Measurements from ENCODE around the gene CAMSAP1. TPM values are rescaled to one million over a fixed set of nuclear protein-coding genes. Genes with fewer than 3 reads are reported as not detected.

CAMSAP1 gene
- total and polyA plus RNA-seq, 10 of the 15 experiments (the other 5 are each of a cell fraction or from before 2014, with no cell fraction given): 1.4 to 24.7 (median 8.0) TPM

DNA sequence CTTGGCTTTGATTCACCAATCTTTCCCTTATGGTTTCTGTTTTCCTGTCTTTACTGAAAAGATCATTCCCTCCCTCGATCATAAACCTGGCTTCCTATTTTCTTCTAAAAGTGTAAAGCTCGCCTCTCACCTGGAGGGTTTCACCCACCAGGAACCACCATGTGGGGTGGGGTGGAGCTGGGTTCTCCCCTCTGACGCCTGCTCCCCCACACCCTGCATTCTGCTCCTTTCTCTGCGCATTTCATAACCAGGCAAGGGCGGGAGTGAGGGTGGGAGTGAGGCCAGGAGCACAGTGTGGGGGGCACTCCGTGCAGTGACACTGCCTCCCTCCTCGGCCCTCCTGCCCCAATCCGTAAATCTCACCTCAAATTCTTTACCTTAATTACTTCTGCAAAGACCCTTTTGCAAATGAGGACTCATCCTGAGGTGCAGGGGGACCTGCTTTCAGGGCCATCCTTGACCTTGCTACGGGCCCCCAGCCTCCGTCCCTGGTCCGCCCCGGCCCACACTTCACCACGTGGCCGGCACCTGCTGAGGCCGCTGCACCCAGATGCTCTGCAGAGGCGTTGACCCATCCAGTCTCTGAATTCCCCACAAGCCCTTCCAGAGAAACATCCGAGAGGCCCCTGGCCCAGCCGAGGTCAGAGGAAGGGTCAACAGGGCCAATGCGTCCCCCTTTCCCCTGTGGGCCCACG lies 146.0 kb downstream of the CAMSAP1 start (continued):
- TF ChIP-seq, protein P1, sequence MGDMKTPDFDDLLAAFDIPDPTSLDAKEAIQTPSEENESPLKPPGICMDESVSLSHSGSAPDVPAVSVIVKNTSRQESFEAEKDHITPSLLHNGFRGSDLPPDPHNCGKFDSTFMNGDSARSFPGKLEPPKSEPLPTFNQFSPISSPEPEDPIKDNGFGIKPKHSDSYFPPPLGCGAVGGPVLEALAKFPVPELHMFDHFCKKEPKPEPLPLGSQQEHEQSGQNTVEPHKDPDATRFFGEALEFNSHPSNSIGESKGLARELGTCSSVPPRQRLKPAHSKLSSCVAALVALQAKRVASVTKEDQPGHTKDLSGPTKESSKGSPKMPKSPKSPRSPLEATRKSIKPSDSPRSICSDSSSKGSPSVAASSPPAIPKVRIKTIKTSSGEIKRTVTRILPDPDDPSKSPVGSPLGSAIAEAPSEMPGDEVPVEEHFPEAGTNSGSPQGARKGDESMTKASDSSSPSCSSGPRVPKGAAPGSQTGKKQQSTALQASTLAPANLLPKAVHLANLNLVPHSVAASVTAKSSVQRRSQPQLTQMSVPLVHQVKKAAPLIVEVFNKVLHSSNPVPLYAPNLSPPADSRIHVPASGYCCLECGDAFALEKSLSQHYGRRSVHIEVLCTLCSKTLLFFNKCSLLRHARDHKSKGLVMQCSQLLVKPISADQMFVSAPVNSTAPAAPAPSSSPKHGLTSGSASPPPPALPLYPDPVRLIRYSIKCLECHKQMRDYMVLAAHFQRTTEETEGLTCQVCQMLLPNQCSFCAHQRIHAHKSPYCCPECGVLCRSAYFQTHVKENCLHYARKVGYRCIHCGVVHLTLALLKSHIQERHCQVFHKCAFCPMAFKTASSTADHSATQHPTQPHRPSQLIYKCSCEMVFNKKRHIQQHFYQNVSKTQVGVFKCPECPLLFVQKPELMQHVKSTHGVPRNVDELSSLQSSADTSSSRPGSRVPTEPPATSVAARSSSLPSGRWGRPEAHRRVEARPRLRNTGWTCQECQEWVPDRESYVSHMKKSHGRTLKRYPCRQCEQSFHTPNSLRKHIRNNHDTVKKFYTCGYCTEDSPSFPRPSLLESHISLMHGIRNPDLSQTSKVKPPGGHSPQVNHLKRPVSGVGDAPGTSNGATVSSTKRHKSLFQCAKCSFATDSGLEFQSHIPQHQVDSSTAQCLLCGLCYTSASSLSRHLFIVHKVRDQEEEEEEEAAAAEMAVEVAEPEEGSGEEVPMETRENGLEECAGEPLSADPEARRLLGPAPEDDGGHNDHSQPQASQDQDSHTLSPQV (IDR thresholded peaks at IDR 0.05): no peak
- TF ChIP-seq SRF (IDR thresholded peaks at IDR 0.05; ENCODE audit: low read depth in 2 of 2, low read length in 2 of 2) (no peak), ZBTB4 (CRISPR knock-in tag; IDR thresholded peaks at IDR 0.05) (no peak), ZNF622 (IDR thresholded peaks at IDR 0.05) (no peak), SUPT20H (IDR thresholded peaks at IDR 0.05; ENCODE audit: borderline replicate concordance, control insufficient read depth, low read depth, low read length) (no peak), ATF3 (IDR thresholded peaks at IDR 0.05; ENCODE audit: borderline replicate concordance, extremely low read depth, low read depth, low read length) (no peak)
